Neural progenitor cell (in vitro differentiated cells): ENCODE data around the gene SCFD2.

Source experiments
- EZH2 ChIP-seq: fragments of 200-600 bp; sonication (generic); IDR thresholded peaks from 2 replicates; pipeline ENCODE4 v1.6.1; 2017; ENCODE audit warnings: antibody characterized with exemption, mild to moderate bottlenecking, moderate library complexity
- TF ChIP-seq, protein P1 (sequence below): fragments of 200-600 bp; sonication (generic); IDR thresholded peaks from 2 replicates; pipeline ENCODE4 v1.5.1; 2017; ENCODE audit warnings: antibody characterized with exemption, mild to moderate bottlenecking

DNA sequence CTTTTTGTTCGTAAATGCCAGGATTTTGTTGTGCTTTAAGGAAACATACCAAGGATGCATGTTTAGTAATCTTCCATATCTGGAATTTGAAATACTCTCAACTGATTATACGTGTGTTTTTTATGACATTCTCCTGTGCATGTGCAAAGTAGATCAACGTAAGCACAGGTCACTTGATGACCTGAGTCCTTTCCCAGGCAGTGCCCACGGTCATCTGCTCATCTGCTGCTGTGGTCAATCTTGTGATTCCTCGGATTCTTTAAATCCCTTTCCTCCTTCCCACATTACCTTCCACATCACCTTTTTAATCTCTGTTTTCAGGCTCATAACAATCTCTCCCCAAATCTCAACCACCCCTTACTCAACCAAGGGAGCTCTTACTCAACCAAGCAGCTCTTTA is 399.7 kb downstream of the SCFD2 start:
- no peak for TF ChIP-seq EZH2
- TF ChIP-seq, protein P1, sequence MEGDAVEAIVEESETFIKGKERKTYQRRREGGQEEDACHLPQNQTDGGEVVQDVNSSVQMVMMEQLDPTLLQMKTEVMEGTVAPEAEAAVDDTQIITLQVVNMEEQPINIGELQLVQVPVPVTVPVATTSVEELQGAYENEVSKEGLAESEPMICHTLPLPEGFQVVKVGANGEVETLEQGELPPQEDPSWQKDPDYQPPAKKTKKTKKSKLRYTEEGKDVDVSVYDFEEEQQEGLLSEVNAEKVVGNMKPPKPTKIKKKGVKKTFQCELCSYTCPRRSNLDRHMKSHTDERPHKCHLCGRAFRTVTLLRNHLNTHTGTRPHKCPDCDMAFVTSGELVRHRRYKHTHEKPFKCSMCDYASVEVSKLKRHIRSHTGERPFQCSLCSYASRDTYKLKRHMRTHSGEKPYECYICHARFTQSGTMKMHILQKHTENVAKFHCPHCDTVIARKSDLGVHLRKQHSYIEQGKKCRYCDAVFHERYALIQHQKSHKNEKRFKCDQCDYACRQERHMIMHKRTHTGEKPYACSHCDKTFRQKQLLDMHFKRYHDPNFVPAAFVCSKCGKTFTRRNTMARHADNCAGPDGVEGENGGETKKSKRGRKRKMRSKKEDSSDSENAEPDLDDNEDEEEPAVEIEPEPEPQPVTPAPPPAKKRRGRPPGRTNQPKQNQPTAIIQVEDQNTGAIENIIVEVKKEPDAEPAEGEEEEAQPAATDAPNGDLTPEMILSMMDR, result no peak
